Stimulated activated CD4-positive, alpha-beta T cell treated with anti-CD3 and anti-CD28 coated beads, TNF-alpha, amount 100 ng/mL, for 1 hour (primary cell): ENCODE data around the gene AP4M1.

Experiments used
- DNase-seq, 3 donors: peaks; one replicate each; pipeline ENCODE4 v3.0.0-alpha.2; 2020; ENCODE audit warnings: low read depth in 3 of 3, low spot score in 1 of 3

The AP4M1 gene

GRCh38 chr7:100157334-100158228 is 56.1 kb downstream of the AP4M1 start:
- DNase-seq, result no peak
